H1 (cell line): ENCODE data around the gene TRAIP. TPM values are rescaled to one million over a fixed set of nuclear protein-coding genes. Genes with fewer than 3 reads are reported as not detected.
"Not testable (repeated sequence)": the region's sequence is repeated elsewhere in the genome, so short reads cannot be mapped to it uniquely, and the experiment has no call there.

Source experiments
- CTCF ChIA-PET: fragments of 300-600 bp; sonication (Branson Sonifier 250); formaldehyde crosslinking; loops from one replicate; lab custom pipeline; 2021; ENCODE audit not compliant: partially characterized antibody; lab: Charles Lee
- POLR2A ChIA-PET: fragments of 300-600 bp; sonication (Branson Sonifier 250); formaldehyde crosslinking; loops from one replicate; lab custom pipeline; 2021; ENCODE audit warnings: inconsistent platforms; ENCODE audit not compliant: partially characterized antibody; lab: Charles Lee
- DNase-seq, 2 experiments: peaks; one replicate each; pipeline versions ENCODE4 v3.0.0 to v3.0.0-alpha.2; 2010 to 2022; ENCODE audit warnings: low spot score in 2 of 2, low read depth in 1 of 2, mixed read lengths in 1 of 2
- FAIRE-seq: peaks from 2 replicates; lab custom pipeline; 2011; peaks lifted over from hg19 to GRCh38; lab: Jason Lieb, UNC
- H2AFZ ChIP-seq: 2 replicates; pipeline ENCODE4 v1.8.1; 2012; ENCODE audit warnings: low read length, inconsistent platforms
- H2AK5ac ChIP-seq: 2 replicates; pipeline ENCODE4 v1.6.1; 2013; ENCODE audit warnings: low read depth, low read length
- H2BK120ac ChIP-seq: replicated peaks from 2 replicates; pipeline ENCODE3; 2013; ENCODE audit warnings: low read depth, low read length, inconsistent platforms
- H2BK12ac ChIP-seq: 2 replicates; pipeline ENCODE4 v1.6.1; 2013; ENCODE audit warnings: low read depth, low read length
- H2BK15ac ChIP-seq: 2 replicates; pipeline ENCODE4 v1.6.1; 2013; ENCODE audit warnings: low read length
- H2BK20ac ChIP-seq: 2 replicates; pipeline ENCODE4 v1.6.1; 2013; ENCODE audit warnings: low read length
- H2BK5ac ChIP-seq: 2 replicates; pipeline ENCODE4 v1.6.1; 2013; ENCODE audit warnings: low read depth, low read length
- H3K14ac ChIP-seq: 2 replicates; pipeline ENCODE4 v1.6.1; 2013; ENCODE audit warnings: inconsistent platforms; ENCODE audit not compliant: insufficient read length
- H3K18ac ChIP-seq: 2 replicates; pipeline ENCODE4 v1.6.1; 2013; ENCODE audit warnings: low read length; ENCODE audit errors: extremely low read depth
- H3K23ac ChIP-seq: 2 replicates; pipeline ENCODE4 v1.6.1; 2013; ENCODE audit warnings: inconsistent platforms; ENCODE audit not compliant: insufficient read length
- H3K23me2 ChIP-seq: 2 replicates; pipeline ENCODE4 v1.6.1; 2013; ENCODE audit warnings: low read depth, low read length
- H3K27ac ChIP-seq: 2 replicates; pipeline ENCODE4 v1.6.1; 2011; ENCODE audit warnings: low read depth, low read length, inconsistent platforms
- H3K27me3 ChIP-seq, 4 experiments: replicated peaks in 1 of 4; 1 replicate in 1 of 4; 2 replicates in 3 of 4; pipeline versions ENCODE4 v1.6.1 to v1.8.1; 2011 to 2013; ENCODE audit warnings: low read length in 3 of 4, mild to moderate bottlenecking in 3 of 4, inconsistent platforms in 2 of 4, mixed read lengths in 2 of 4, moderate library complexity in 1 of 4; ENCODE audit not compliant: control insufficient read depth in 3 of 4, insufficient read depth in 3 of 4; ENCODE audit errors: extremely low read depth in 1 of 4
- H3K36me3 ChIP-seq, 4 experiments: 2 replicates each; pipeline versions ENCODE4 v1.6.1 to v1.8.1; 2011 to 2013; ENCODE audit warnings: mild to moderate bottlenecking in 4 of 4, low read length in 3 of 4, moderate library complexity in 2 of 4, control low read depth in 1 of 4, inconsistent platforms in 1 of 4; ENCODE audit not compliant: insufficient read depth in 4 of 4, control insufficient read depth in 2 of 4
- H3K4ac ChIP-seq: replicated peaks from 2 replicates; pipeline ENCODE3; 2013; ENCODE audit warnings: low read length, low read depth, mixed read lengths, inconsistent platforms; ENCODE audit not compliant: insufficient read length
- H3K4me1 ChIP-seq, 4 experiments: replicated peaks in 1 of 4; 1 replicate in 1 of 4; 2 replicates in 3 of 4; pipeline versions ENCODE4 v1.6.1 to v1.8.1; 2011 to 2013; ENCODE audit warnings: low read length in 3 of 4, inconsistent platforms in 2 of 4, mixed read lengths in 1 of 4; ENCODE audit not compliant: insufficient read depth in 4 of 4, control insufficient read depth in 3 of 4
- H3K4me2 ChIP-seq, 2 experiments: 2 replicates each; pipeline versions ENCODE4 v1.6.1 to v1.8.1; 2011 to 2013; ENCODE audit warnings: low read depth in 2 of 2, low read length in 2 of 2, control low read depth in 1 of 2, inconsistent platforms in 1 of 2, mild to moderate bottlenecking in 1 of 2; ENCODE audit not compliant: insufficient read depth in 1 of 2
- H3K4me3 ChIP-seq, 4 experiments: fragments of 200-600, 300-600 bp in 1 of 4; sonication (generic), shearing (Covaris generic), sonication (Bioruptor Twin) in 1 of 4; 2 replicates each; pipeline versions ENCODE4 v1.5.1 to v1.8.1; 2011 to 2016; ENCODE audit warnings: low read length in 4 of 4, low read depth in 3 of 4, control low read depth in 2 of 4, inconsistent platforms in 2 of 4, mild to moderate bottlenecking in 2 of 4, mixed read lengths in 1 of 4, moderate library complexity in 1 of 4; ENCODE audit not compliant: insufficient read depth in 2 of 4; ENCODE audit errors: extremely low read depth in 1 of 4
- H3K56ac ChIP-seq: replicated peaks from 2 replicates; pipeline ENCODE3; 2013; ENCODE audit warnings: low read depth, mild to moderate bottlenecking, mixed read lengths, low read length, inconsistent platforms; ENCODE audit not compliant: insufficient read length
- H3K79me1 ChIP-seq: 2 replicates; pipeline ENCODE4 v1.6.1; 2013; ENCODE audit warnings: low read depth, low read length, control low read depth
- H3K79me2 ChIP-seq, 2 experiments: 2 replicates each; pipeline versions ENCODE4 v1.6.1 to v1.8.1; 2012 to 2013; ENCODE audit warnings: low read length in 2 of 2, mild to moderate bottlenecking in 2 of 2, inconsistent platforms in 1 of 2; ENCODE audit not compliant: insufficient read depth in 2 of 2, control insufficient read depth in 1 of 2
- H3K9ac ChIP-seq, 4 experiments: replicated peaks in 1 of 4; 1 replicate in 1 of 4; 2 replicates in 3 of 4; pipeline versions ENCODE4 v1.6.1 to v1.8.1; 2011 to 2013; ENCODE audit warnings: low read depth in 3 of 4, low read length in 3 of 4, control low read depth in 2 of 4, mild to moderate bottlenecking in 2 of 4, moderate library complexity in 2 of 4, inconsistent platforms in 1 of 4; ENCODE audit errors: extremely low read depth in 1 of 4
- H3K9me3 ChIP-seq, 2 experiments: 2 replicates each; pipeline versions ENCODE4 v1.6.1 to v1.8.1; 2012 to 2013; ENCODE audit warnings: mild to moderate bottlenecking in 2 of 2, moderate library complexity in 2 of 2, control low read depth in 1 of 2, inconsistent platforms in 1 of 2, low read depth in 1 of 2, low read length in 1 of 2, mixed read lengths in 1 of 2; ENCODE audit not compliant: insufficient read depth in 2 of 2
- H4K20me1 ChIP-seq, 2 experiments: replicated peaks in 1 of 2; 2 replicates each; pipeline versions ENCODE3 to v1.8.1; 2011 to 2013; ENCODE audit warnings: inconsistent platforms in 2 of 2, low read length in 2 of 2, mild to moderate bottlenecking in 1 of 2; ENCODE audit not compliant: insufficient read depth in 2 of 2, control insufficient read depth in 1 of 2
- H4K5ac ChIP-seq: 2 replicates; pipeline ENCODE4 v1.6.1; 2013; ENCODE audit warnings: low read length, low read depth, mixed read lengths, inconsistent platforms; ENCODE audit not compliant: insufficient read length
- H4K8ac ChIP-seq: 2 replicates; pipeline ENCODE4 v1.8.0; 2013; ENCODE audit warnings: mild to moderate bottlenecking, moderate library complexity, low read length, inconsistent platforms; ENCODE audit not compliant: insufficient read depth; ENCODE audit errors: extremely low read depth
- H4K91ac ChIP-seq: replicated peaks from 2 replicates; pipeline ENCODE3; 2013; ENCODE audit warnings: low read length, mixed read lengths, inconsistent platforms; ENCODE audit not compliant: insufficient read length
- JUND ChIP-seq: IDR thresholded peaks from 2 replicates; pipeline ENCODE4 v1.6.1; 2011; ENCODE audit warnings: mild to moderate bottlenecking, improper control_type of control experiment, low read length
- WGBS, 2 experiments: shearing (Covaris generic) in 1 of 2; methylation state at CpG; one replicate each; pipeline versions ENCODE4 v1.1.6 to v1.1.7; 2013 to 2015; ENCODE audit warnings: low lambda C conversion rate in 2 of 2, mixed read lengths in 2 of 2, inconsistent platforms in 1 of 2, low coverage in 1 of 2, missing lambda C conversion rate in 1 of 2; ENCODE audit not compliant: insufficient replicate concordance in 2 of 2, insufficient coverage in 1 of 2, insufficient read length in 1 of 2; ENCODE audit errors: extremely low coverage in 1 of 2, missing lambda C conversion rate in 1 of 2; 5-methylcytosine and 5-hydroxymethylcytosine counted together
- polyA plus RNA-seq, 7 experiments: library from polyadenylated mRNA; depleted of rRNA in 3 of 7; stranded (reverse) in 5 of 7; unstranded in 2 of 7; fragments of >200 nt in 5 of 7; fragments of 200-250 nt in 2 of 7; gene quantifications; 1 replicate in 5 of 7; 2 replicates in 1 of 7; 4 replicates in 1 of 7; pipeline versions ENCODE4 v1.2.1 to v1.2.3, GENCODE V29; 2011 to 2013; ENCODE audit warnings: missing spikeins in 2 of 7, mixed read lengths in 2 of 7
- total RNA-seq: library from RNA; stranded (reverse); fragmentation: NEBNext Ultra II Directional; extraction: Animal tissue kit (Norgen Biotek cat#: 25700); gene quantifications from 2 replicates; pipeline ENCODE4 v1.2.1, GENCODE V29; 2021

TRAIP gene
- total and polyA plus RNA-seq, 2 of the 8 experiments (the other 6 are each of a cell fraction or from before 2014, with no cell fraction given) = 27.7 to 28.1 TPM

GRCh38 chr3:49826016-49826415 lies 30.3 kb downstream of the TRAIP start (continued):
- no peak for TF ChIP-seq JUND
- TF ChIP-seq, all 59 proteins: peak for 0

- not testable (repeated sequence) for H3K4me3 ChIP-seq
Measured at GRCh38 chr3:49823131-49823530, 33.2 kb downstream of the TRAIP start.

More at GRCh38 chr3:49823131-49823530, 33.2 kb downstream of the TRAIP start:
- H3K9me3 ChIP-seq, DNase-seq, H3K27me3 ChIP-seq, H4K5ac ChIP-seq, H3K56ac ChIP-seq, H3K36me3 ChIP-seq, H3K79me2 ChIP-seq, H2BK20ac ChIP-seq, H3K14ac ChIP-seq, H3K4me1 ChIP-seq, H2AFZ ChIP-seq, H3K9ac ChIP-seq, H4K8ac ChIP-seq, H3K23ac ChIP-seq, H2BK12ac ChIP-seq, H4K91ac ChIP-seq, H3K18ac ChIP-seq, H2BK5ac ChIP-seq, H3K4ac ChIP-seq, H3K4me2 ChIP-seq, H2AK5ac ChIP-seq, FAIRE-seq, H2BK15ac ChIP-seq, H3K79me1 ChIP-seq, H3K23me2 ChIP-seq, H2BK120ac ChIP-seq, H3K27ac ChIP-seq, H4K20me1 ChIP-seq: not testable (repeated sequence)
- WGBS, 2 experiments = 80% methylated on average over 1 of the region's 3 CpGs; no CpG with 5 or more reads in 1 of the 2 experiments
- ChIA-PET CTCF (interaction anchor here (0.8 to 1.2 kb wide), 5 partner anchors 14 to 56 kb away, joined by 3 to 5 read pairs (median 3); no protein-coding TSS in a partner anchor), POLR2A (interaction anchor here (1.0 to 1.4 kb wide), 3 partner anchors 18 to 45 kb away, joined by 4 to 5 read pairs (median 4); no protein-coding TSS in a partner anchor)
